GM19468 (cell line): ENCODE results near the gene PMAIP1.

Experiments
- ATAC-seq: cut with Tn5 transposase; IDR thresholded peaks from one replicate; pipeline ENCODE4 v1.9.1; 2021; ENCODE audit warnings: mild to moderate bottlenecking, moderate library complexity, moderate number of reproducible peaks; ENCODE audit not compliant: unreplicated experiment; ENCODE audit errors: extremely low read depth

The PMAIP1 gene

GRCh38 chr18:59945544-59945943 is 45.7 kb downstream of the PMAIP1 start:
- no peak for ATAC-seq

GRCh38 chr18:59950215-59950944 is 50.6 kb downstream of the PMAIP1 start:
- ATAC-seq: peak; percentile 38

- no peak for ATAC-seq
These were observed 51.8 kb downstream of the PMAIP1 start for GRCh38 chr18:59951591-59951990.

- ATAC-seq: no peak
These were observed 52.6 kb downstream of the PMAIP1 start for GRCh38 chr18:59952283-59953007.
